Measurements from ENCODE around the gene CENATAC. TPM values are rescaled to one million over a fixed set of nuclear protein-coding genes. Genes with fewer than 3 reads are reported as not detected.

Gene CENATAC
- total RNA-seq, 1 experiment from 2014 or later, result 61.7 TPM

GRCh38 chr11:119024430-119025098 lies 26.6 kb downstream of the CENATAC start:
- Histone ChIP-seq H3K36me3 (ENCODE audit: low read depth) (peaks cover 32% of the 10 kb centered on the region; the same call in 1 of the 2 replicates), H3K4me2 (no peak overlapping the region), H2AFZ (no peak overlapping the region), H3K9me3 (ENCODE audit: insufficient read depth, low read depth) (no peaks in the 10 kb centered on the region), H4K20me1 (ENCODE audit: insufficient read depth) (peaks cover 7% of the 10 kb centered on the region), H3K27ac (no peak overlapping the region), H3K9me2 (ENCODE audit: insufficient read depth) (no peaks in the 10 kb centered on the region), H3F3A (ENCODE audit: insufficient read depth, low read depth) (peaks cover 24% of the 10 kb centered on the region), H3K4me1 (replicated peaks; ENCODE audit: insufficient read depth) (peaks cover 34% of the 10 kb centered on the region), H3K79me2 (ENCODE audit: low read depth) (peaks cover 34% of the 10 kb centered on the region), H3K4me3 (no peak overlapping the region), H3K27me3 (ENCODE audit: insufficient read depth, low read depth) (no peaks in the 10 kb centered on the region)
- ChIA-PET CTCF (no interaction called here), POLR2A (ENCODE audit: unreplicated experiment) (interaction anchor here (0.6 kb wide), 1 partner anchor 354 kb away, joined by 4 read pairs; no protein-coding TSS in a partner anchor)
- DNase-seq, result no peak
- intact Hi-C loops (cut with micrococcal nuclease; ENCODE audit: unreplicated experiment), result no loop called here
- no TSS peak for BruUV-seq (replicated peaks)
- no peak for TF ChIP-seq EZH2 (IDR thresholded peaks at IDR 0.05; ENCODE audit: low read depth)
- TF ChIP-seq CTCF (conservative IDR thresholded peaks at IDR 0.05), result no peak

- Histone ChIP-seq H3K9me3 (ENCODE audit: insufficient read depth, low read depth) (no peaks in the 10 kb centered on the region), H3K4me3 (no peak overlapping the region), H3K79me2 (ENCODE audit: low read depth) (peaks cover 34% of the 10 kb centered on the region), H3K27me3 (ENCODE audit: insufficient read depth, low read depth) (no peaks in the 10 kb centered on the region), H3K27ac (no peak overlapping the region), H2AFZ (no peak overlapping the region), H3K4me1 (replicated peaks; ENCODE audit: insufficient read depth) (peaks cover 34% of the 10 kb centered on the region), H3K36me3 (ENCODE audit: low read depth) (peaks cover 32% of the 10 kb centered on the region; the same call in 1 of the 2 replicates), H3K9me2 (ENCODE audit: insufficient read depth) (no peaks in the 10 kb centered on the region), H4K20me1 (ENCODE audit: insufficient read depth) (peaks cover 7% of the 10 kb centered on the region), H3K4me2 (no peak overlapping the region), H3F3A (ENCODE audit: insufficient read depth, low read depth) (peaks cover 24% of the 10 kb centered on the region)
- TF ChIP-seq CTCF (conservative IDR thresholded peaks at IDR 0.05) (no peak), EZH2 (IDR thresholded peaks at IDR 0.05; ENCODE audit: low read depth) (no peak)
- no peak for DNase-seq
- POLR2A ChIA-PET (ENCODE audit: unreplicated experiment), result interaction anchor here (0.6 kb wide), 1 partner anchor 355 kb away, joined by 4 read pairs; no protein-coding TSS in a partner anchor
- BruUV-seq (replicated peaks), result no TSS peak
- CTCF ChIA-PET, result no interaction called here
- intact Hi-C loops (cut with micrococcal nuclease; ENCODE audit: unreplicated experiment), result no loop called here
These were observed 27.1 kb downstream of the CENATAC start for GRCh38 chr11:119025099-119025473.

- Histone ChIP-seq H3K79me2 (ENCODE audit: low read depth) (peaks cover 31% of the 10 kb centered on the region), H3K9me3 (ENCODE audit: insufficient read depth, low read depth) (no peaks in the 10 kb centered on the region), H3K4me1 (replicated peaks; ENCODE audit: insufficient read depth) (peaks cover 30% of the 10 kb centered on the region), H3K9me2 (ENCODE audit: insufficient read depth) (no peaks in the 10 kb centered on the region), H3K4me2 (no peak overlapping the region), H2AFZ (no peak overlapping the region), H3F3A (ENCODE audit: insufficient read depth, low read depth) (peaks cover 24% of the 10 kb centered on the region), H3K4me3 (no peak overlapping the region), H3K27ac (no peak overlapping the region), H4K20me1 (ENCODE audit: insufficient read depth) (peaks cover 7% of the 10 kb centered on the region), H3K36me3 (ENCODE audit: low read depth) (peaks cover 32% of the 10 kb centered on the region; the same call in 1 of the 2 replicates), H3K27me3 (ENCODE audit: insufficient read depth, low read depth) (no peaks in the 10 kb centered on the region)
- no TSS peak for BruUV-seq (replicated peaks)
- no peak for DNase-seq
- POLR2A ChIA-PET (ENCODE audit: unreplicated experiment), result interaction anchor here (0.6 kb wide), 1 partner anchor 355 kb away, joined by 4 read pairs; no protein-coding TSS in a partner anchor
- CTCF ChIA-PET, result no interaction called here
- intact Hi-C loops (cut with micrococcal nuclease; ENCODE audit: unreplicated experiment), result no loop called here
- no peak for TF ChIP-seq CTCF (conservative IDR thresholded peaks at IDR 0.05)
- TF ChIP-seq EZH2 (IDR thresholded peaks at IDR 0.05; ENCODE audit: low read depth), result no peak
These were observed 27.6 kb downstream of the CENATAC start for GRCh38 chr11:119025541-119025940.

Data from PC-9 (cell line).